GM12878 (cell line): ENCODE data around the gene UMAD1. TPM values are rescaled to one million over a fixed set of nuclear protein-coding genes. Genes with fewer than 3 reads are reported as not detected.

Experiments
- BRCA1 ChIP-seq: IDR thresholded peaks from 2 replicates; pipeline ENCODE4 v1.6.1; 2011; ENCODE audit warnings: low read depth, low read length, improper control_type of control experiment
- DPF2 ChIP-seq: fragments of 450-650 bp; IDR thresholded peaks from 2 replicates; pipeline ENCODE4 v1.6.1; 2017; ENCODE audit warnings: mild to moderate bottlenecking
- EGR1 ChIP-seq, 2 experiments: IDR thresholded peaks; 1 replicate in 1 of 2; 2 replicates in 1 of 2; pipeline ENCODE4 v1.6.1; 2011 to 2012; ENCODE audit warnings: low read depth in 2 of 2, low read length in 2 of 2, borderline replicate concordance in 1 of 2, mild to moderate bottlenecking in 1 of 2, moderate library complexity in 1 of 2
- IRF5 ChIP-seq: fragments of 450-650 bp; IDR thresholded peaks from 2 replicates; pipeline ENCODE4 v1.6.1; 2017; ENCODE audit warnings: borderline replicate concordance
- KDM1A ChIP-seq: fragments of 200-600 bp; sonication (generic); IDR thresholded peaks from 2 replicates; pipeline ENCODE4 v1.6.1; 2016; ENCODE audit warnings: borderline replicate concordance
- NFYA ChIP-seq: IDR thresholded peaks from 2 replicates; pipeline ENCODE4 v1.6.1; 2011; ENCODE audit warnings: low read depth, mild to moderate bottlenecking, low read length, improper control_type of control experiment, borderline replicate concordance
- POU2F2 ChIP-seq: IDR thresholded peaks from 3 replicates; pipeline ENCODE4 v1.6.1; 2011; ENCODE audit warnings: low read depth, mild to moderate bottlenecking, low read length, borderline replicate concordance
- RAD21 ChIP-seq: IDR thresholded peaks from 2 replicates; pipeline ENCODE4 v1.6.1; 2011; ENCODE audit warnings: mild to moderate bottlenecking, low read depth, low read length, moderate library complexity; ENCODE audit not compliant: insufficient read depth
- SMC3 ChIP-seq: IDR thresholded peaks from 2 replicates; pipeline ENCODE4 v1.6.1; 2011; ENCODE audit warnings: low read length, improper control_type of control experiment, borderline replicate concordance
- SREBF1 ChIP-seq: IDR thresholded peaks from 2 replicates; pipeline ENCODE4 v1.6.1; 2012; ENCODE audit warnings: mild to moderate bottlenecking, low read length
- USF1 ChIP-seq: IDR thresholded peaks from 2 replicates; pipeline ENCODE4 v1.6.1; 2011; ENCODE audit warnings: borderline replicate concordance, low read depth, mild to moderate bottlenecking, moderate library complexity, mixed read lengths, low read length; ENCODE audit not compliant: insufficient read depth; ENCODE audit errors: extremely low read length
- ZBTB40 ChIP-seq: fragments of 450-650 bp; IDR thresholded peaks from 2 replicates; pipeline ENCODE4 v1.6.1; 2016; ENCODE audit warnings: mild to moderate bottlenecking, moderate library complexity, borderline replicate concordance
- ZNF384 ChIP-seq: IDR thresholded peaks from 2 replicates; pipeline ENCODE4 v1.6.1; 2012; ENCODE audit warnings: low read depth, mild to moderate bottlenecking, low read length, improper control_type of control experiment, borderline replicate concordance
- ZNF622 ChIP-seq: fragments of 450-650 bp; IDR thresholded peaks from 2 replicates; pipeline ENCODE4 v1.6.1; 2017; ENCODE audit warnings: mild to moderate bottlenecking, inconsistent platforms
- polyA plus RNA-seq, 11 experiments: library from polyadenylated mRNA; depleted of rRNA in 4 of 11; unstranded in 6 of 11; stranded (reverse) in 5 of 11; fragments of >200 nt; fragmentation: Nextera tagmentation in 4 of 11; fragmentation: Illumina TruSeq in 1 of 11; extraction: Ambion mirVana in 4 of 11; extraction: Trizol in 1 of 11; gene quantifications; 1 replicate in 1 of 11; 2 replicates in 10 of 11; pipeline versions ENCODE4 v1.2.1 to v1.2.3, GENCODE V29; 2011 to 2016; ENCODE audit warnings: inconsistent platforms in 2 of 11, missing spikeins in 2 of 11, low read depth in 1 of 11
- total RNA-seq, 4 experiments: library from RNA; depleted of rRNA in 3 of 4; stranded (reverse); fragments of >200 nt in 3 of 4; fragmentation: Illumina TruSeq in 1 of 4; extraction: Trizol in 1 of 4; gene quantifications; 2 replicates each; pipeline versions ENCODE4 v1.2.1 to v1.2.3, GENCODE V29; 2013 to 2021
- TF ChIP-seq, protein P1 (sequence below): fragments of 150-350 bp; IDR thresholded peaks from 2 replicates; pipeline ENCODE4 v1.6.1; 2016; ENCODE audit warnings: low read depth, low read length
- TF ChIP-seq, protein P2 (sequence below): IDR thresholded peaks from 2 replicates; pipeline ENCODE4 v1.6.1; 2012; ENCODE audit warnings: low read depth, low read length, improper control_type of control experiment

The UMAD1 gene
- total and polyA plus RNA-seq, 10 of the 15 experiments (the other 5 are each of a cell fraction or from before 2014, with no cell fraction given), result 6.0 to 28.6 (median 9.3) TPM

DNA sequence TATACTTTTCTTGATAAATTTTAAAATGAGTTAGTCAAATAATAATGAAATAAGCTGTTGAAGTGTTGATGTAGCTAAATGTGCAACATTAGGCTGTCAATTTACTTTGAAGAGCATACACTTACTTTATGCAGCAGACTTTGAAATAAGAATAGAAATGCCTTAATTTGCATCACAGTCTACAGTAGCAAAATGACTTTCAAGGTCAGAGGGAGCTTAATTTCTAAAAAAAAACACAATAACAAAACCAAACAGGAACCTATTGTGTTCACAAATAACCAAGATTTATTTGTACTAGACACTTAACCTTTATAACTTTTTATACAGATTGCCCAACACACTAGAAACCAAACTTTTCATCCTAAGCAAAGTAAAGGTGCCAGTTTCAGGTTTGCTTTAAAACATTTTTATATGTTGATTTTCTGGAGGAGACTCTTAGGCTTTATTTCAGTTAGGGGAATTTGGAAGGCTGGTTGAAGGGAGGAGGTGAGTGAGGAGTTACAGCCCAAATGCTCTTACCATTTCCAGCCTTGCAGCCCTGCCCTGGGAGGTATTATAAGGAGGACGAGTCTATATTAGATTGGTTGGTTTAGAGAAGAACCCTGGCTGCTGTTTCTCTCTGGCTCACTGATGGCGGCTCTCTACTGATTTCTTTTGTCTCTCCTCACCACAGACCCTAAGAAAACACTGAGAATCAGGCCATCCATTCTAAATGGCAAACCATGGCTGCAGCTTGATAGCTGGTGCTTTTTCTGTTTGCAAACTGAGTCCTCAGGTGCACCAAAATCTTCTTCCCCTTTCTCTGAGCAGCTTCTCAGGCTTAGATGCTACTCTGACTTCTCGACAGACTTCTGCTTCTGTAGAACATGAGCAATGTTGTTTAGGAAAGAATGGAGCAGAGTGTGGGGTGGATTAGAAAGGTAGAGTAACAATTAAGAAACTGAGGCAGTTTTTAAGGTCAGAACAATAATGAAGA lies 133.1 kb downstream of the UMAD1 start (continued):
- TF ChIP-seq, protein P1, sequence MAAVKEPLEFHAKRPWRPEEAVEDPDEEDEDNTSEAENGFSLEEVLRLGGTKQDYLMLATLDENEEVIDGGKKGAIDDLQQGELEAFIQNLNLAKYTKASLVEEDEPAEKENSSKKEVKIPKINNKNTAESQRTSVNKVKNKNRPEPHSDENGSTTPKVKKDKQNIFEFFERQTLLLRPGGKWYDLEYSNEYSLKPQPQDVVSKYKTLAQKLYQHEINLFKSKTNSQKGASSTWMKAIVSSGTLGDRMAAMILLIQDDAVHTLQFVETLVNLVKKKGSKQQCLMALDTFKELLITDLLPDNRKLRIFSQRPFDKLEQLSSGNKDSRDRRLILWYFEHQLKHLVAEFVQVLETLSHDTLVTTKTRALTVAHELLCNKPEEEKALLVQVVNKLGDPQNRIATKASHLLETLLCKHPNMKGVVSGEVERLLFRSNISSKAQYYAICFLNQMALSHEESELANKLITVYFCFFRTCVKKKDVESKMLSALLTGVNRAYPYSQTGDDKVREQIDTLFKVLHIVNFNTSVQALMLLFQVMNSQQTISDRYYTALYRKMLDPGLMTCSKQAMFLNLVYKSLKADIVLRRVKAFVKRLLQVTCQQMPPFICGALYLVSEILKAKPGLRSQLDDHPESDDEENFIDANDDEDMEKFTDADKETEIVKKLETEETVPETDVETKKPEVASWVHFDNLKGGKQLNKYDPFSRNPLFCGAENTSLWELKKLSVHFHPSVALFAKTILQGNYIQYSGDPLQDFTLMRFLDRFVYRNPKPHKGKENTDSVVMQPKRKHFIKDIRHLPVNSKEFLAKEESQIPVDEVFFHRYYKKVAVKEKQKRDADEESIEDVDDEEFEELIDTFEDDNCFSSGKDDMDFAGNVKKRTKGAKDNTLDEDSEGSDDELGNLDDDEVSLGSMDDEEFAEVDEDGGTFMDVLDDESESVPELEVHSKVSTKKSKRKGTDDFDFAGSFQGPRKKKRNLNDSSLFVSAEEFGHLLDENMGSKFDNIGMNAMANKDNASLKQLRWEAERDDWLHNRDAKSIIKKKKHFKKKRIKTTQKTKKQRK, result no peak
- TF ChIP-seq KDM1A, result no peak
- no peak for TF ChIP-seq ZNF622
- no peak for TF ChIP-seq EGR1 (IDR thresholded peaks at IDR 0.05; ENCODE audit: borderline replicate concordance in 1 of 2, low read depth in 2 of 2, low read length in 2 of 2)
- TF ChIP-seq BRCA1, result no peak
- TF ChIP-seq IRF5, result no peak
- peak; percentile 57; the same call in 1 of the 2 replicates for TF ChIP-seq ZNF384
- no peak for TF ChIP-seq DPF2
- 0 out of 2 replicates have a peak, but pooled peaks have one; percentile 1 for TF ChIP-seq RAD21
- no peak for TF ChIP-seq POU2F2
- no peak for TF ChIP-seq ZBTB40
- TF ChIP-seq, protein P2, sequence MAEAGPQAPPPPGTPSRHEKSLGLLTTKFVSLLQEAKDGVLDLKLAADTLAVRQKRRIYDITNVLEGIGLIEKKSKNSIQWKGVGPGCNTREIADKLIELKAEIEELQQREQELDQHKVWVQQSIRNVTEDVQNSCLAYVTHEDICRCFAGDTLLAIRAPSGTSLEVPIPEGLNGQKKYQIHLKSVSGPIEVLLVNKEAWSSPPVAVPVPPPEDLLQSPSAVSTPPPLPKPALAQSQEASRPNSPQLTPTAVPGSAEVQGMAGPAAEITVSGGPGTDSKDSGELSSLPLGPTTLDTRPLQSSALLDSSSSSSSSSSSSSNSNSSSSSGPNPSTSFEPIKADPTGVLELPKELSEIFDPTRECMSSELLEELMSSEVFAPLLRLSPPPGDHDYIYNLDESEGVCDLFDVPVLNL, result no peak
- no peak for TF ChIP-seq SMC3
- no peak for TF ChIP-seq NFYA
- no peak for TF ChIP-seq USF1
- TF ChIP-seq SREBF1, result 0 out of 2 replicates have a peak, but pooled peaks have one; percentile 34
